ENCODE data around the gene CEP135. TPM values are rescaled to one million over a fixed set of nuclear protein-coding genes. Genes with fewer than 3 reads are reported as not detected.

CEP135 gene
- polyA plus RNA-seq, 1 donor, result 29.3 TPM

DNA sequence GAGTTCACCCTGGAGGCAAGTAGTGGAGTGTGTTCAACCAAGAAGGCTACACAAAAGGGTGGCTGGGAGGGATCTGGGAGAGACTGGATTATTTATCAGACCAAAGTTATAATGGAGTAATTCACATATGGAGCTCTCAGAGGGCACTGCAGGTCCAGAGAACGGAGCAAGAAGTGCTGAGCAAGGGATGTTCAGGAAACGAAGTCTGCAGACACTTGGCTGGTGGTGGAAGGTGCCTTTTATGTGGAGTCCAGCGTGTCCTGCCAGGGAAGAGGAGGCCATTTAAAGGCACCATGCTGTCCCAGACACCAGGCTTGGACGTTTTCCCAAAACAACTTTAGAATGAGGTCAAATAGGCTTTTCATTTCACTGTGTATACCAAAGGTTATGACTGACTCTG is 130.1 kb downstream of the CEP135 start:
- no peak for DNase-seq

DNA sequence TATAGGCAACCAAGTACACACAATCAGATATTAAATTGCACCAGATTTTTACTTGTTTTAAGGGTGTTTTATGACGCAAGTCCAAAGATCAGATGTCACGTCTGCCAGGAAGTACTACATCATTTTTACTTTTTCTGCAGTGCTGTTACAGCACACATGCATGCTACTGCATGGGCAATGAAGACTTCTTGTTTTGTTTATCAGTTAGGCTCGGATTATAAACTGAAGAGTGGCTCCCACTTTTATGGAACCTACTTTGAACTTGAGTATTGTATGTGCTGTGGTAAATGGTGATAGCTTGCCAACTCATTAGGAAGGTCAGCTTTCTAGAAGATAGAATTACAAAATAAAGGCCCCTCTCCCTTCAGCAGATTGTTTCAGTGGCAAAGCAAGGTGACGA is 131.6 kb downstream of the CEP135 start:
- DNase-seq, result peak; percentile 59

DNA sequence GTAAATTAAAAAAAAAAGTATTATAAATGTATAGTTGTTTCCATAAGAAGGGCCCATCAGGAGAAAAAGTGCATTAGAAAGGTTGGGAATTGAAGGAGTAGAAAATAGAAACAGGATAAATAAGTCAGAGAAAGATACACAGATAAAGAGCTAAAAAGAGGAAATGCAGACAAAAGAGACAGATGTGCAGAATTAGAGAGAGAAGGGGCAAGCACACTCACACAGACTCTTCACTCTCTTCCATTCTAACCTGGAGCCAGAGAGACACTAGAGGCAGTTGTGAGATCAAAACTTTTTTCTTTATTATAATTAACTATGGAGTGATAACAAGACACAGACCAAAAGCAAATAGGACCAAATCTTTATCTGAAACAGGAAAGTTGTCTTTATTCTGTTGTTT is 134.1 kb downstream of the CEP135 start:
- DNase-seq, result no peak

Other genes starting within 250 kb of the CEP135 start
- gene EXOC1L, start 129.2 kb upstream of the CEP135 start, polyA plus RNA-seq (ENCODE audit: insufficient read length), result not detected
- 61.7 TPM for gene EXOC1, start 95.3 kb upstream of the CEP135 start, polyA plus RNA-seq (ENCODE audit: insufficient read length)

Data from left kidney (tissue), 2 donors.